Measurements from ENCODE around the gene LSS.

DNA sequence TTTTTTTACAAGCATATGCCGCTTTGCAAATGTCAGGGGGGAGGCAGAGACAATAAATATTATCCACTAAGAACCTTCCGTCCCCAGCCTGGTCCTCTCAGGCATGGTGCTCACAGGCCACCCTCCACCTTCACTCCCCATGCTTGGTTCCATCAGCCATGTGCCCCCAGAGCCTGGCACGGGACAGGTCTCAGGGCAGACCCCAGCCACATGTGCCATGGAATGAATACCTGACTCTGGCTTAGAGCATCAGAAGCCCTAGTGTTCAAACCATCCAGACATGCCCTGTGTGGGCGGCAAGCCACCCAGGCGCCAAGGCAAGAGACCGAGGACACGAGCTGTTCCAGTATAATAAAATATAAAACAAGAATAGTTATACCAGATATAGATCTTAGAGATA, 5.4 kb downstream of the LSS start:
- TF ChIP-seq POLR2A (IDR thresholded peaks at IDR 0.05): no peak
- TF ChIP-seq, protein P1, sequence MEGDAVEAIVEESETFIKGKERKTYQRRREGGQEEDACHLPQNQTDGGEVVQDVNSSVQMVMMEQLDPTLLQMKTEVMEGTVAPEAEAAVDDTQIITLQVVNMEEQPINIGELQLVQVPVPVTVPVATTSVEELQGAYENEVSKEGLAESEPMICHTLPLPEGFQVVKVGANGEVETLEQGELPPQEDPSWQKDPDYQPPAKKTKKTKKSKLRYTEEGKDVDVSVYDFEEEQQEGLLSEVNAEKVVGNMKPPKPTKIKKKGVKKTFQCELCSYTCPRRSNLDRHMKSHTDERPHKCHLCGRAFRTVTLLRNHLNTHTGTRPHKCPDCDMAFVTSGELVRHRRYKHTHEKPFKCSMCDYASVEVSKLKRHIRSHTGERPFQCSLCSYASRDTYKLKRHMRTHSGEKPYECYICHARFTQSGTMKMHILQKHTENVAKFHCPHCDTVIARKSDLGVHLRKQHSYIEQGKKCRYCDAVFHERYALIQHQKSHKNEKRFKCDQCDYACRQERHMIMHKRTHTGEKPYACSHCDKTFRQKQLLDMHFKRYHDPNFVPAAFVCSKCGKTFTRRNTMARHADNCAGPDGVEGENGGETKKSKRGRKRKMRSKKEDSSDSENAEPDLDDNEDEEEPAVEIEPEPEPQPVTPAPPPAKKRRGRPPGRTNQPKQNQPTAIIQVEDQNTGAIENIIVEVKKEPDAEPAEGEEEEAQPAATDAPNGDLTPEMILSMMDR (IDR thresholded peaks at IDR 0.05): no peak
- TF ChIP-seq POLR2AphosphoS5 (IDR thresholded peaks at IDR 0.05): no peak
- TF ChIP-seq EP300 (IDR thresholded peaks at IDR 0.05; ENCODE audit: low read depth): no peak

All from transverse colon (tissue), 4 donors.